HFFc6 (cell line): ENCODE measurements around the gene RAPGEF5. TPM values are rescaled to one million over a fixed set of nuclear protein-coding genes. Genes with fewer than 3 reads are reported as not detected.
A peak's percentile ranks its signal among the peaks of the same experiment; 100 is the strongest.

Source experiments
- DNase-seq: peaks from one replicate; pipeline ENCODE4 v3.0.0-alpha.2; 2018
- H3K27ac Mint-ChIP-seq: 2 replicates; pipeline ENCODE4 v1.8.0; 2020; ENCODE audit warnings: mild to moderate bottlenecking, mixed read lengths
- H3K27me3 Mint-ChIP-seq: 2 replicates; pipeline ENCODE4 v1.8.0; 2021; ENCODE audit warnings: mild to moderate bottlenecking, moderate library complexity, mixed read lengths; ENCODE audit not compliant: insufficient read depth
- H3K36me3 Mint-ChIP-seq: 2 replicates; pipeline ENCODE4 v1.8.0; 2021; ENCODE audit warnings: low read depth, mixed read lengths
- H3K4me1 Mint-ChIP-seq: 2 replicates; pipeline ENCODE4 v1.8.0; 2020; ENCODE audit warnings: low read depth, mixed read lengths
- H3K4me3 Mint-ChIP-seq: 2 replicates; pipeline ENCODE4 v1.8.0; 2020; ENCODE audit warnings: mild to moderate bottlenecking, moderate library complexity, mixed read lengths
- H3K9me3 Mint-ChIP-seq: 2 replicates; pipeline ENCODE4 v1.8.0; 2020; ENCODE audit warnings: mild to moderate bottlenecking, mixed read lengths
- CTCF ChIP-seq: fragments of 200-600 bp; sonication (generic); IDR thresholded peaks from 2 replicates; pipeline ENCODE4 v1.5.0; 2021; ENCODE audit warnings: antibody characterized with exemption, mild to moderate bottlenecking
- long read RNA-seq: library from polyadenylated mRNA; unstranded; transcript quantifications from one replicate; pipeline ENCODE4 v2.0.0, GENCODE V29; 2019
- total RNA-seq, 6 experiments: library from RNA; stranded (reverse); fragmentation: NEBNext Ultra II Directional; extraction: Animal tissue kit (Norgen Biotek cat#: 25700); gene quantifications; 2 replicates in 1 of 6; 3 replicates in 5 of 6; pipeline ENCODE4 v1.2.3, GENCODE V29; 2021

The RAPGEF5 gene
- total RNA-seq: 1 to 10 TPM in 4 of 6 experiments, under 1 TPM in 2; 0.33 to 2.4 (median 1.3) TPM
- long read RNA-seq: 0 reads

- H3K27me3 Mint-ChIP-seq: peaks cover 15% of the 10 kb centered on the region
- peaks cover 13% of the 10 kb centered on the region for H3K36me3 Mint-ChIP-seq
- peaks cover 16% of the 10 kb centered on the region for H3K4me1 Mint-ChIP-seq
- no peak for TF ChIP-seq CTCF
- H3K9me3 Mint-ChIP-seq: peaks cover 8% of the 10 kb centered on the region
- no peak within 1 kb of the TSS for H3K27ac Mint-ChIP-seq
- H3K4me3 Mint-ChIP-seq: peak within 1 kb of the TSS; percentile 76; the same call in 1 of the 2 replicates
- DNase-seq: no peak
Observed at GRCh38 chr7:22356701-22357310, at the start of gene RAPGEF5. RAPGEF5 (minus strand) TSS chr7:22357154; CDS start chr7:22357060, 94 bp downstream.

- TF ChIP-seq CTCF: no peak
- DNase-seq: no peak
- H3K4me3 Mint-ChIP-seq: no peak overlapping the region
- H3K4me1 Mint-ChIP-seq: peaks cover 14% of the 10 kb centered on the region
- no peaks in the 10 kb centered on the region; the same call in 1 of the 2 replicates for H3K27me3 Mint-ChIP-seq
- no peaks in the 10 kb centered on the region for H3K36me3 Mint-ChIP-seq
- H3K9me3 Mint-ChIP-seq: no peaks in the 10 kb centered on the region
- H3K27ac Mint-ChIP-seq: no peak overlapping the region
Observed at GRCh38 chr7:22406715-22407114, 49.8 kb upstream of the RAPGEF5 start.

- Mint-ChIP-seq H3K4me3 (no peak overlapping the region), H3K9me3 (no peaks in the 10 kb centered on the region), H3K4me1 (peaks cover 20% of the 10 kb centered on the region), H3K27me3 (no peaks in the 10 kb centered on the region; the same call in 1 of the 2 replicates), H3K36me3 (no peaks in the 10 kb centered on the region), H3K27ac (no peak overlapping the region)
- DNase-seq: no peak
- TF ChIP-seq CTCF: no peak
Observed at GRCh38 chr7:22404421-22405023, 47.6 kb upstream of the RAPGEF5 start.

- Mint-ChIP-seq H3K9me3 (no peaks in the 10 kb centered on the region), H3K27ac (no peak overlapping the region), H3K27me3 (no peaks in the 10 kb centered on the region; the same call in 1 of the 2 replicates), H3K36me3 (no peaks in the 10 kb centered on the region), H3K4me1 (peaks cover 26% of the 10 kb centered on the region), H3K4me3 (no peak overlapping the region)
- no peak for DNase-seq
- no peak for TF ChIP-seq CTCF
Observed at GRCh38 chr7:22403344-22403743, 46.4 kb upstream of the RAPGEF5 start.

- no peak for DNase-seq
- no peak overlapping the region for H3K4me3 Mint-ChIP-seq
- H3K9me3 Mint-ChIP-seq: no peaks in the 10 kb centered on the region
- peaks cover 37% of the 10 kb centered on the region for H3K4me1 Mint-ChIP-seq
- peaks cover 3% of the 10 kb centered on the region for H3K27me3 Mint-ChIP-seq
- H3K36me3 Mint-ChIP-seq: no peaks in the 10 kb centered on the region
- H3K27ac Mint-ChIP-seq: no peak overlapping the region
- no peak for TF ChIP-seq CTCF
Observed at GRCh38 chr7:22402250-22402649, 45.3 kb upstream of the RAPGEF5 start.
